ENCODE measurements around the gene CTNNBL1.

DNA sequence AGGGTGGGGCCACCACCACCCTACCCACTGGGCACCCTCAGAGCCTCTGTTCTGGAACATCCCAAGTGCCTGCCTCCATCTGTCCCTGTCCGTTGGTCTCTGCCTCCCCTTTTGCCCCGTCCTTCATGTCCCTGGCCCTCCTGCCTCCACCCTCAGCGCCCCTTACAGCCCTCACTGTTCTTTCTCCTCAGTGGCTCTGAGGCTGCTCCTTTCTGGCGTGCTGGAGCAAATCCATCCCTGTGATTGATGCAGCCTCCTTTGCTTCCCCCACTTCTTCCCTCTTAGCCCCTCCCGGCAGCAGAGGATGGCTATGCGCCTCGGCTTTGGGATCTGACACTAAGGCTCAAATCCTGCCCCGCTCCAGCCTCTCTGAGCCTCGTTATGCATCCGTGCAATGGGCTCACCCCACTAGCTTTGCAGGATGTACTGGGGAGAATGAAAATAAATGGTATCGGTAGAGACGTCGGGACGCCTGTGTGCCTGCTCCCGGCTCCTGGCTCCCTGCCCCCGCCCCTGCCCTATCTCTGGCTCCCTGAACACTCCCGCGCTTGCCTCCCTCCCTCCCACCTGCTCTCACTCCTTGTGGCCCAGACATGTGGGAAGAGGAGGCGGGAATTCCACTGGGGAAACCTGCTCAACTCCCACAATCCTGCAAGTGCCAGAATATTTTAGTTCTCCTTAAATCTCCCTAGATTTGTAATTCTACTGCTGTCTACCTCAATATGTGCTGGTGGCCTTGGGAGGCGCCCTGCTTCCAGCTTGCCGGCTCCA, 222.2 kb downstream of the CTNNBL1 start:
- TF ChIP-seq, protein P1, sequence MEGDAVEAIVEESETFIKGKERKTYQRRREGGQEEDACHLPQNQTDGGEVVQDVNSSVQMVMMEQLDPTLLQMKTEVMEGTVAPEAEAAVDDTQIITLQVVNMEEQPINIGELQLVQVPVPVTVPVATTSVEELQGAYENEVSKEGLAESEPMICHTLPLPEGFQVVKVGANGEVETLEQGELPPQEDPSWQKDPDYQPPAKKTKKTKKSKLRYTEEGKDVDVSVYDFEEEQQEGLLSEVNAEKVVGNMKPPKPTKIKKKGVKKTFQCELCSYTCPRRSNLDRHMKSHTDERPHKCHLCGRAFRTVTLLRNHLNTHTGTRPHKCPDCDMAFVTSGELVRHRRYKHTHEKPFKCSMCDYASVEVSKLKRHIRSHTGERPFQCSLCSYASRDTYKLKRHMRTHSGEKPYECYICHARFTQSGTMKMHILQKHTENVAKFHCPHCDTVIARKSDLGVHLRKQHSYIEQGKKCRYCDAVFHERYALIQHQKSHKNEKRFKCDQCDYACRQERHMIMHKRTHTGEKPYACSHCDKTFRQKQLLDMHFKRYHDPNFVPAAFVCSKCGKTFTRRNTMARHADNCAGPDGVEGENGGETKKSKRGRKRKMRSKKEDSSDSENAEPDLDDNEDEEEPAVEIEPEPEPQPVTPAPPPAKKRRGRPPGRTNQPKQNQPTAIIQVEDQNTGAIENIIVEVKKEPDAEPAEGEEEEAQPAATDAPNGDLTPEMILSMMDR (IDR thresholded peaks at IDR 0.05; ENCODE audit: extremely low read depth in 1 of 2, insufficient read depth in 1 of 2, low read depth in 1 of 2, low read length in 2 of 2) = no peak
- TF ChIP-seq POLR2AphosphoS5 (IDR thresholded peaks at IDR 0.05; ENCODE audit: insufficient read depth, low read depth, low read length) (no peak), JUN (IDR thresholded peaks at IDR 0.05; ENCODE audit: borderline replicate concordance, insufficient read depth, insufficient read length, low read depth) (no peak), POLR2A (IDR thresholded peaks at IDR 0.05; ENCODE audit: low read depth, low read length) (no peak), EZH2 (IDR thresholded peaks at IDR 0.05; ENCODE audit: borderline replicate concordance, low read depth, low read length, severe bottlenecking) (peak; percentile 39), MYC (IDR thresholded peaks at IDR 0.05; ENCODE audit: low read depth, low read length) (no peak), FOS (IDR thresholded peaks at IDR 0.05; ENCODE audit: borderline replicate concordance, insufficient read depth, low read length) (no peak)
- TF ChIP-seq, protein P2, sequence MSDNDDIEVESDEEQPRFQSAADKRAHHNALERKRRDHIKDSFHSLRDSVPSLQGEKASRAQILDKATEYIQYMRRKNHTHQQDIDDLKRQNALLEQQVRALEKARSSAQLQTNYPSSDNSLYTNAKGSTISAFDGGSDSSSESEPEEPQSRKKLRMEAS (IDR thresholded peaks at IDR 0.05; ENCODE audit: insufficient read depth, insufficient read length) = no peak
